ENCODE measurements around the gene OR5H2. TPM values are rescaled to one million over a fixed set of nuclear protein-coding genes. Genes with fewer than 3 reads are reported as not detected.

OR5H2 gene
- total and polyA plus RNA-seq, 3 donors from 2014 or later, result not detected

DNA sequence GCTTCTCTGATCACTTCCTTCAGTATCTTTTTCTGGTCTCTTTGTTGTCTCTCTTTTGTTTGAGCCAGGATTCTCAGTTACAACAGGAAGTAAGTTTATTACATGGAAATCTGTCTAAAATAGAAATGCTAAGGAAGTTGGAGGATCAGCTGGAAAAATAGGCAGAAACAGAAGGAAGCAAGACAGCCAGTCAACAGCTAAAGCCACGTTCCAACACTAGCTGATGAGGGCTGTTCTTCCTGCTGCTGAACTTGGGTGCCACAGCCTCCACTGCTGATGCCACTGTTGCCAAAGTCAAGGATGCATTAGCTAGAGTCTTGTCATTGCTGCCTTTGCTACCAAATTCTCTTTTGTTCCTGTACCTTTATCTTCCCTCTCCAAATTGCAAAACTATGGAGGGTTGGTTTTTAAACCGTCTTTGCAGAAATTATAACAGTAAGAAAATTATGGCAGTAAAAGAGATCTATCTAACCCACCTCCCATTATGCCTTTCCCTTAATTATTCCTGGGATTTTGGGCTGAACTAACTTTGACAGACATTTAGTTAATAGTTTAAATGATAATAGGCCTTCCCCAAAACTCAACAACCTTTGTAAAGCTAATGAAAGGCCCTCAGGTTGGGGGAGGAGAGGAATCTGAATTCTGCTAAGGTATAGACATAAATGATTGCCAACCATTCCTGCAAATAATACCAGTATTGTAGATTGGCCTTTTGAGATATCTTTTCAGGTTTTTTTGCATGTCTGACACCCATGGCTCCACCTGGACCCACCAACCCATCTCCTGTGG, 44.0 kb downstream of the OR5H2 start:
- intact Hi-C loops (cut with DNase I; ENCODE audit: low total_unique reads), result loop anchor here (10.0 kb wide), 1 partner anchor 281 kb away; no protein-coding TSS in a partner anchor
- Histone ChIP-seq H3K27me3 (no peaks in the 10 kb centered on the region), H3K9me3 (no peaks in the 10 kb centered on the region), H3K4me3 (no peak overlapping the region), H3K36me3 (ENCODE audit: low read depth, missing control alignments) (no peaks in the 10 kb centered on the region), H3K27ac (no peak overlapping the region), H3K4me1 (no peaks in the 10 kb centered on the region)
- no peak for TF ChIP-seq CTCF (IDR thresholded peaks at IDR 0.05)
- no peak for TF ChIP-seq POLR2A (IDR thresholded peaks at IDR 0.05)
- no peak for DNase-seq
- WGBS, 2 donors, result 47 to 59% methylated on average over 2 of the region's 2 CpGs

DNA sequence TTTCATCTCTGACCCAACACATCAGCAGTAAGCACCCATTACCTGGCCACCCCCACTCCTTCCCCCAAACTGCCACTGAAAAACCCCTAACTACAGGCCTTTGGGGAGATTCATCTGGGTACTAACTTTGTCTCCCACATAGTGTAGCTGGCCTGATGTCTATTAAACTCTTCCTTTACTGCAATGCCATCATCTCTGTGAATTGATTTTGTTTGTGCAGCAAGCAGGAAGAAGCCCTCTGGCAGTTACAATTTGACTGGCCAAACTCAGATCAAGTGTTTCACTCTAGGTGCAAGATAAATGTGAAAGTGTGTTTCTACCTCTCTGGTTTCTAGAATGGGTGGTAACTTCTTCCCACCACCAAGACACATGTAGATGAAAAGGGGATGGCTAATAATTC, 44.6 kb downstream of the OR5H2 start:
- intact Hi-C loops (cut with DNase I; ENCODE audit: low total_unique reads), result loop anchor here (10.0 kb wide), 1 partner anchor 282 kb away; no protein-coding TSS in a partner anchor
- Histone ChIP-seq H3K9me3 (no peaks in the 10 kb centered on the region), H3K36me3 (ENCODE audit: low read depth, missing control alignments) (no peaks in the 10 kb centered on the region), H3K27ac (no peak overlapping the region), H3K27me3 (no peaks in the 10 kb centered on the region), H3K4me1 (no peaks in the 10 kb centered on the region), H3K4me3 (no peak overlapping the region)
- TF ChIP-seq CTCF (IDR thresholded peaks at IDR 0.05) (no peak), POLR2A (IDR thresholded peaks at IDR 0.05) (no peak)
- no peak for DNase-seq

DNA sequence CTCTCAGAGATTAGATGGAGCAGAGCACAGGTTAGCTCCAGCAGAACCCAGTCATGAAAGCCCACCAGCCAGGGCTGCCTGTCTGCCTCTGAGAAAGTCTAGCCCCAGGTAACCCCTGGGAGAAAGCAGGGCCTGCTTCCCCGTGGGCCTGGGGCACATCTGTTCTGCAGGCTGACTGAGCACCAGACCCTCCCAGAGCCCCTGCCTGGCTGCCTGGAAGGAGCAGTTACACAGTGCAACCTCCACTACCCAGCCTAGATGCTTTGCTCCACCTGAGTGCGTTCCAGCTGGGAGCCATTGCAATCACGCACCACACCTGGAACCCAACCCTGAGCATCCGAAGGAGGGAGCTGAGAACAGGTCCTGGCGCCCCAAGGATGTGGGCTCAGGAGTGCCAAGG, 46.6 kb downstream of the OR5H2 start:
- Histone ChIP-seq H3K4me1 (no peaks in the 10 kb centered on the region), H3K9me3 (no peaks in the 10 kb centered on the region), H3K4me3 (no peak overlapping the region), H3K27ac (no peak overlapping the region), H3K27me3 (no peaks in the 10 kb centered on the region), H3K36me3 (ENCODE audit: low read depth, missing control alignments) (no peaks in the 10 kb centered on the region)
- TF ChIP-seq CTCF (IDR thresholded peaks at IDR 0.05) (no peak), POLR2A (IDR thresholded peaks at IDR 0.05) (no peak)
- DNase-seq, result no peak
- WGBS, 2 donors, result 75 to 78% methylated on average over 2 to 5 of the region's 5 CpGs
- intact Hi-C loops (cut with DNase I; ENCODE audit: low total_unique reads), result loop anchor here (10.0 kb wide), 1 partner anchor 284 kb away; no protein-coding TSS in a partner anchor

DNA sequence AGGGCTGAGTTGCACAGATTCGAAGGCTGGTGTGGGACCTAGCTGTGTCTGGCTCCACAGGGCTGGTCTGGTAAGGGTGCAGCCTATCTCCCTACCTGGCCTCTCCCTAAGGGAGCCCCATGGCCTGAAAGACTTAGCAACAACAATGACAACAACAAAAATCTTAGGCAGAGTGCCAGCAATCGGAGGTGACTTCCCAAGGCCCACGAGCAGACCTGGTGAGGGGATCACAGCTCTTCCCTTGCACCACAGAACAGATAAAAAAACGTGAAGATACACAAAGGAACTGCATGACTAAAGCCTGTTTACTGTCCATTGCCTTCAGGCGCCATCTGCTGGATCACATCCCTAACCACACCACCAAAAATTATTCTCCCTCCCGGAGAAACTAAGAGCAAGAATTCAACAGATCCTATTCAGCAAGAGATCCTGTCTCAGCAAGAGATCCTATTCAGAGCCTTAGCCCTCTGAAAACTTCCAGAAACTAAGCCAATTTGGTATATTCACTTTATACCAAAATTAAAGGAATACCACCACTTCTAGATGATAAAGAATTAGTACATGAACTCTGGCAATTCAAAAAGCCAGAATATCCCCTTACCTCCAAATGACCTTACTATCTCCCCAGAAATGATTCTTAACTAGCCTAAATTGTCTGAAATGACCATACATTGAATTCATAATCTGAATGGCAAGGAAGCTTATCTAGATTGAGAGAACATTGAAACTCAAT, 47.3 kb downstream of the OR5H2 start:
- no peak for TF ChIP-seq POLR2A (IDR thresholded peaks at IDR 0.05)
- TF ChIP-seq CTCF (IDR thresholded peaks at IDR 0.05), result peak; percentile 34 to 65 (median 50)
- H3K4me1 ChIP-seq, result no peaks in the 10 kb centered on the region
- H3K27me3 ChIP-seq, result no peaks in the 10 kb centered on the region
- no peaks in the 10 kb centered on the region for H3K36me3 ChIP-seq (ENCODE audit: low read depth, missing control alignments)
- H3K9me3 ChIP-seq, result no peaks in the 10 kb centered on the region
- H3K4me3 ChIP-seq, result no peak overlapping the region
- intact Hi-C loops (cut with DNase I; ENCODE audit: low total_unique reads), result loop anchor here (10.0 kb wide), 1 partner anchor 285 kb away; no protein-coding TSS in a partner anchor
- no peak overlapping the region for H3K27ac ChIP-seq
- WGBS, 2 donors, result 25 to 32% methylated on average over 6 of the region's 6 CpGs
- DNase-seq, result peak; percentile 59

All from testis (tissue), 3 donors.